Endothelial cell of umbilical vein (primary cell): Measurements from ENCODE around the gene GLTP.

ENCODE experiments used
- EZH2 ChIP-seq: IDR thresholded peaks from 2 replicates; pipeline ENCODE4 v1.6.1; 2012; ENCODE audit warnings: borderline replicate concordance, low read depth, mild to moderate bottlenecking, moderate library complexity, low read length, inconsistent platforms; ENCODE audit not compliant: severe bottlenecking
- FOS ChIP-seq: IDR thresholded peaks from 2 replicates; pipeline ENCODE4 v1.6.1; 2011; ENCODE audit warnings: mild to moderate bottlenecking, low read length, moderate library complexity, borderline replicate concordance; ENCODE audit not compliant: insufficient read depth
- GATA2 ChIP-seq: IDR thresholded peaks from 2 replicates; pipeline ENCODE4 v1.7.0; 2011; ENCODE audit warnings: low read depth, mild to moderate bottlenecking, moderate library complexity, mixed read lengths, low read length; ENCODE audit not compliant: insufficient read length, insufficient read depth
- JUN ChIP-seq: IDR thresholded peaks from 2 replicates; pipeline ENCODE4 v1.6.1; 2011; ENCODE audit warnings: borderline replicate concordance, low read depth; ENCODE audit not compliant: insufficient read length, insufficient read depth
- MYC ChIP-seq: IDR thresholded peaks from one replicate; pipeline ENCODE4 v1.6.1; 2011; ENCODE audit warnings: mild to moderate bottlenecking, low read depth, low read length
- POLR2A ChIP-seq: IDR thresholded peaks from 2 replicates; pipeline ENCODE4 v1.6.1; 2012; ENCODE audit warnings: low read depth, mild to moderate bottlenecking, control low read depth, low read length
- POLR2AphosphoS5 ChIP-seq: IDR thresholded peaks from 2 replicates; pipeline ENCODE4 v1.6.1; 2012; ENCODE audit warnings: low read depth, mild to moderate bottlenecking, control low read depth, low read length, moderate library complexity; ENCODE audit not compliant: insufficient read depth
- TF ChIP-seq, protein P1 (sequence below), 2 donors: IDR thresholded peaks; 1 replicate in 1 of 2; 2 replicates in 1 of 2; pipeline ENCODE4 v1.5.1; 2011; ENCODE audit warnings: low read length in 2 of 2, mild to moderate bottlenecking in 2 of 2, moderate library complexity in 2 of 2, control low read depth in 1 of 2, inconsistent platforms in 1 of 2, low read depth in 1 of 2; ENCODE audit not compliant: insufficient read depth in 1 of 2; ENCODE audit errors: extremely low read depth in 1 of 2
- TF ChIP-seq, protein P2 (sequence below): IDR thresholded peaks from 2 replicates; pipeline ENCODE4 v1.6.1; 2011; ENCODE audit not compliant: insufficient read depth, insufficient read length

DNA sequence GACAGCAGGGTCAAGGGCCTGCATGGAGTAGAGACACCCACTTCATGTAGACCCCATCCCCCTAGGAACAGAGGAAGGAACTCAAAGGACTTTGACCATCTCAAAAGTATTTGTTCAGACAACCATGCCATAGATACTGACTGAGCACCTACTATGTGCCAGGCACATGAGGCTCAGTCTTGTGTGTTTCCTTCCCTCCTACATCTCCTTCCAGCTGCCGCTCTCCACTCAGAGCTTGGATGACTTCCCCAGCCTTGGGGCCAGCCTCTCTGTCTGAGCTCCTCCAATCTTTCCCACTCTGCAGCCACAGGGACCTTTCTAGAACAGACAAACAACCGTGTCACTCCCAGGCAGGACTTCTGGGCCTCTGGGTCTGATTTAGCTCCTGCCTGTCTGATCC is 49.6 kb downstream of the GLTP start:
- TF ChIP-seq, protein P1, sequence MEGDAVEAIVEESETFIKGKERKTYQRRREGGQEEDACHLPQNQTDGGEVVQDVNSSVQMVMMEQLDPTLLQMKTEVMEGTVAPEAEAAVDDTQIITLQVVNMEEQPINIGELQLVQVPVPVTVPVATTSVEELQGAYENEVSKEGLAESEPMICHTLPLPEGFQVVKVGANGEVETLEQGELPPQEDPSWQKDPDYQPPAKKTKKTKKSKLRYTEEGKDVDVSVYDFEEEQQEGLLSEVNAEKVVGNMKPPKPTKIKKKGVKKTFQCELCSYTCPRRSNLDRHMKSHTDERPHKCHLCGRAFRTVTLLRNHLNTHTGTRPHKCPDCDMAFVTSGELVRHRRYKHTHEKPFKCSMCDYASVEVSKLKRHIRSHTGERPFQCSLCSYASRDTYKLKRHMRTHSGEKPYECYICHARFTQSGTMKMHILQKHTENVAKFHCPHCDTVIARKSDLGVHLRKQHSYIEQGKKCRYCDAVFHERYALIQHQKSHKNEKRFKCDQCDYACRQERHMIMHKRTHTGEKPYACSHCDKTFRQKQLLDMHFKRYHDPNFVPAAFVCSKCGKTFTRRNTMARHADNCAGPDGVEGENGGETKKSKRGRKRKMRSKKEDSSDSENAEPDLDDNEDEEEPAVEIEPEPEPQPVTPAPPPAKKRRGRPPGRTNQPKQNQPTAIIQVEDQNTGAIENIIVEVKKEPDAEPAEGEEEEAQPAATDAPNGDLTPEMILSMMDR (IDR thresholded peaks at IDR 0.05; ENCODE audit: extremely low read depth in 1 of 2, insufficient read depth in 1 of 2, low read depth in 1 of 2, low read length in 2 of 2), result no peak
- TF ChIP-seq POLR2A, result no peak
- TF ChIP-seq EZH2, result no peak
- TF ChIP-seq FOS, result no peak
- TF ChIP-seq POLR2AphosphoS5, result no peak
- TF ChIP-seq, protein P2, sequence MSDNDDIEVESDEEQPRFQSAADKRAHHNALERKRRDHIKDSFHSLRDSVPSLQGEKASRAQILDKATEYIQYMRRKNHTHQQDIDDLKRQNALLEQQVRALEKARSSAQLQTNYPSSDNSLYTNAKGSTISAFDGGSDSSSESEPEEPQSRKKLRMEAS, result no peak
- TF ChIP-seq JUN, result no peak
- no peak for TF ChIP-seq MYC
- TF ChIP-seq GATA2, result no peak
